Epithelial cell of proximal tubule (primary cell): ENCODE measurements around the gene PLA2R1. TPM values are rescaled to one million over a fixed set of nuclear protein-coding genes. Genes with fewer than 3 reads are reported as not detected.
"Not testable (repeated sequence)": the region's sequence is repeated elsewhere in the genome, so short reads cannot be mapped to it uniquely, and the experiment has no call there.

Source experiments
- DNase-seq: peaks from one replicate; pipeline ENCODE4 v3.0.0-alpha.2; 2011; ENCODE audit warnings: low read depth
- H3K4me3 ChIP-seq: 2 replicates; pipeline ENCODE4 v1.5.1; 2011; ENCODE audit warnings: low read depth, mild to moderate bottlenecking, low read length
- total RNA-seq: library from RNA; depleted of rRNA; stranded (reverse); fragments of >200 nt; gene quantifications from 2 replicates; pipeline ENCODE4 v1.2.3, GENCODE V29; 2015
- TF ChIP-seq, protein P1 (sequence below): conservative IDR thresholded peaks from 2 replicates; pipeline ENCODE4 v1.5.1; 2012; ENCODE audit warnings: low read depth, mild to moderate bottlenecking, low read length

Gene PLA2R1
- total RNA-seq, 1 donor from 2014 or later: 3.6 TPM

DNA sequence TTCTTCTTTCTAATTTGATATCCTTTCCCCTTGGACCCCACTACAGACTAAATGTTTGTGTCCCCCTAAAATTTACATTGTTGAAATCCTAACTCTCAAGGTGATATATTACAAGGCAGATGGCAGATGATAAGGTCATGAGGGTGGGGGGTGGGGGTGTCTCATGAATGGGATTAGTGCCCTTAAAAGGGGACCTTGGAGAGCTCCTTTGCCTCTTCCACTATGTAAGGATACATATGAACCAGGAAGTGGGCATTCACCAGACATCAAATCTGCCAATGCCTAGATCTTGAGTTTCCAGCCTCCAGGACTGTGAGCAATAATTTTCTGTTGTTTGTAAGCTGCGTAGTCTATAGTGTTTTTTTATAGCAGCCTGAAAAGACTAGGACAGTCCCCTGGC, 89.1 kb downstream of the PLA2R1 start:
- H3K4me3 ChIP-seq: no peak overlapping the region
- TF ChIP-seq, protein P1, sequence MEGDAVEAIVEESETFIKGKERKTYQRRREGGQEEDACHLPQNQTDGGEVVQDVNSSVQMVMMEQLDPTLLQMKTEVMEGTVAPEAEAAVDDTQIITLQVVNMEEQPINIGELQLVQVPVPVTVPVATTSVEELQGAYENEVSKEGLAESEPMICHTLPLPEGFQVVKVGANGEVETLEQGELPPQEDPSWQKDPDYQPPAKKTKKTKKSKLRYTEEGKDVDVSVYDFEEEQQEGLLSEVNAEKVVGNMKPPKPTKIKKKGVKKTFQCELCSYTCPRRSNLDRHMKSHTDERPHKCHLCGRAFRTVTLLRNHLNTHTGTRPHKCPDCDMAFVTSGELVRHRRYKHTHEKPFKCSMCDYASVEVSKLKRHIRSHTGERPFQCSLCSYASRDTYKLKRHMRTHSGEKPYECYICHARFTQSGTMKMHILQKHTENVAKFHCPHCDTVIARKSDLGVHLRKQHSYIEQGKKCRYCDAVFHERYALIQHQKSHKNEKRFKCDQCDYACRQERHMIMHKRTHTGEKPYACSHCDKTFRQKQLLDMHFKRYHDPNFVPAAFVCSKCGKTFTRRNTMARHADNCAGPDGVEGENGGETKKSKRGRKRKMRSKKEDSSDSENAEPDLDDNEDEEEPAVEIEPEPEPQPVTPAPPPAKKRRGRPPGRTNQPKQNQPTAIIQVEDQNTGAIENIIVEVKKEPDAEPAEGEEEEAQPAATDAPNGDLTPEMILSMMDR: no peak
- DNase-seq: no peak

DNA sequence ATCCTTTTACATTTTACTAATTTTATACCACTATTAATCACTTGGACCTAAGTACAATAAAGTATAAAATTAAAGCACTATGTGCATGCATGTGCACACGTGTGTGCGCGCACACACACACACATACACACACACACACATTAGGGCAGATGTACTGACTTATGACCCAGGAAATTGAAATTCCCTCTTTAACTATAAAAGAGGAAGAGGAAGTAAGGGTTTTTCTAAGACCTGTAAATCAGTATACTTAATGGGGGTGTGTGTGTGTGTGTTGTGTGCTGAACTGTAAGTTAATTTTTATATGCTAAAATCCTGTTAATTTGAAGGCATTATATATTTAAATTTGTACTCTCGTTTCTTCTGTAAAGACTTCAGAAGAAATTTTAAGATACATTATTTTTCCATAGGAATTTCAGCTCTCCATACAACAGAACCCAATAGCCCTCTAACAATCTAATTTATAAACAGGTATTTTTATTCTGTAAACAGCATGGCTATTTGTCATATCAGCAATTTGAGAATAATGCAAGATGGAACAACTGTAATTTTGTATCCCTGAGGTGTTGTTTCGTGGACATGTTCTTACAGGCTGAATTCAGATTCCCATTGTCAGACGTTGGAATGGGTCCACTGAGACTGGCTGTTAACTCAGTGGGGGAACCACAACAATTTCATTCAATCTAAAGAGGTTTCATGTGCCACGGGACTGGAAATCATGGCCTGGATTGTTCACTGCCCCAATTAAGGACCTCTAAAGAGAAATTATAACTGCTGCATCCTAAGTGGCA, 90.9 kb downstream of the PLA2R1 start:
- no peak overlapping the region for H3K4me3 ChIP-seq
- no peak for DNase-seq
- TF ChIP-seq, protein P1: no peak

DNA sequence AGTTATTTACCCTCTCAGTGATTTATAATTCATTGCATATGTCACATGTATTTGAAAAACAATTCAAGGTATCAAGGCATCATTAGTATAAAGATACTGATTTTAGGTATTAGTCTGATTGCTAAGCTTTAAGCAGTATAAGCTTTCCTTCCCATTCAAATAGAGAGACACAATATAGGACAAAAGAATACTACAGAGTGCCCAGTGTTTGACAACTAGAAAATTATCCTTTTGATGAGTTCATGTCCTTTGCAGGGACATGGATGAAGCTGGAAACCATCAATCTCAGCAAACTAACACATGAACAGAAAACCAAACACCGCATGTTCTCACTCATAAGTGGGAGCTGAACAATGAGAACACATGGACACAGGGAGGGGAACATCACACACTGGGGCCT, 91.9 kb downstream of the PLA2R1 start:
- H3K4me3 ChIP-seq, DNase-seq: not testable (repeated sequence)

DNA sequence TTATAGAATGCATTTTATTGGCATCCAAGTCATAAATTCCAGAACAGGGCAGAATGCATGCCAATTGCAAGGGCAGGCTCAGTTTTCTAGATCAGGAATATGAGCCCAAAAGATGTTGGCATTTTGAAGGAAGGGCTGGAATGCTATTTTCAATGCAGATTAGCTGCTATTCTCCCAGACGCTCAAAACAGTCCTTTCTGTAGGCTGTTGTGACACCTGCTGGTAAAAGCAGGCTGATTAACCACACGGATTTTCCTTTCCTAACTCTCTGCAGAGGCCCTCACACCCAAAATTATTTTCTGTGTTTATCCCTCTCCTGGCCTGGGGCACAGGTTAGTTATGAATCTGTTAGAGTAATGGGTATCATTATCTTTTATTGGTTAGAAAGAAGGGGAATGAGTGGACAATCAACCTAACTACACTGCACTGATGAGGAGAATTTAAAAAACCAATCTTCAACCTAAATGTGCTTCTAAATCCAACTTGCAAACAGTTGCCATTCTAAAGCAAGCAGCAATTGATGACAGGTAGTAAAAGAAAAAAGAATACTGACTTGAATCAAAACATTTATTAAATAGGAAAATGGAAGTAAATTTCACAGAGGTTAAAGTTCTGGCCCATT, 94.0 kb downstream of the PLA2R1 start:
- no peak overlapping the region for H3K4me3 ChIP-seq
- no peak for DNase-seq
- TF ChIP-seq, protein P1: peak; percentile 63

DNA sequence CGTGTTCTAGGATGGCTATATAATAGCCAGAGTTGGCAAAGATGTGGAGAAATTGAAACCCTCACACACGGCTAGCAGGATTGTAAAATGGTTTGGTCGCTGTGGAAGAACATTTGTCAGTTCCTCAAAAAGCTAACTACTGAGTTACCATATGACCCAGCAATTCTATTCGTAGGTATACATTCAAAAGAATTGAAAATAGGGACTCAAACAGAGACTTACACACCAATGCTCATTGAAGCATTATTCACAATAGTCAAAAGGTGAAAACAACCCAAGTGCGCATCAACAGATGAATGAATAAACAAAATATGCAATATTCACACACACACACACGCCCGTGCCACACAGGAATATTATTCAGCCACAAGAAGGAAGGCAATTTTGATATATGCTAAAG, 98.7 kb downstream of the PLA2R1 start:
- no peak overlapping the region for H3K4me3 ChIP-seq
- no peak for DNase-seq
- TF ChIP-seq, protein P1: no peak

DNA sequence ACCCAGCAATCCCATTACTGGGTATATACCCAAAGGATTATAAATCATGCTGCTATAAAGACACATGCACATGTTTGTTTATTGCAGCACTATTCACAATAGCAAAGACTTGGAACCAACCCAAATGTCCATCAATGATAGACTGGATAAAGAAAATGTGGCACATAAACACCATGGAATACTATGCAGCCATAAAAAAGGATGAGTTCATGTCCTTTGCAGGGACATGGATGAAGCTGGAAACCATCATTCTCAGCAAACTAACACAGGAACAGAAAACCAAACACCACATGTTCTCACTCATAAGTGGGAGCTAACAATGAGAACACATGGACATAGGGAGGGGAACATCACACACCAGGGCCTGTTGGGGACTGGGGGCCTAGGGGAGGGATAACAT, 99.9 kb downstream of the PLA2R1 start:
- DNase-seq, H3K4me3 ChIP-seq: not testable (repeated sequence)

DNA sequence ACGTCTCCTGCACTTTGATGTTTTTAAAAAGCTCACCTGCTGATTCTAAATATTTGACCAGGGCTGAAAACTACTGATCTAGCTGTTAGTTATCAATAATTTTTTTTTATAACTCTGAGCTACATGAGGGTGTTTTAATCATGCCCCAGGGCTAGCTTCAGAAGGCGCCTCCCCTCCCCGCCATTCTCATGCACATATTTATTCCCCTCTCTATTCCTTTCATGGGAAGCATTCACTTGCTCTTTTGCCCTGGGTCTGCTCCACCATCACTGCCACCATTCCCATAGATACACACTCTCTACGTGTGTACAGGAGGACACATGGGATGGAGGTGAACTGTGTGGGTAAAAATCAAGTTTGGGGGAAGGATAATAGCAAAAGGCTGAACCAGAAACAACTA, 101.0 kb downstream of the PLA2R1 start:
- TF ChIP-seq, protein P1: no peak
- no peak overlapping the region for H3K4me3 ChIP-seq
- no peak for DNase-seq

DNA sequence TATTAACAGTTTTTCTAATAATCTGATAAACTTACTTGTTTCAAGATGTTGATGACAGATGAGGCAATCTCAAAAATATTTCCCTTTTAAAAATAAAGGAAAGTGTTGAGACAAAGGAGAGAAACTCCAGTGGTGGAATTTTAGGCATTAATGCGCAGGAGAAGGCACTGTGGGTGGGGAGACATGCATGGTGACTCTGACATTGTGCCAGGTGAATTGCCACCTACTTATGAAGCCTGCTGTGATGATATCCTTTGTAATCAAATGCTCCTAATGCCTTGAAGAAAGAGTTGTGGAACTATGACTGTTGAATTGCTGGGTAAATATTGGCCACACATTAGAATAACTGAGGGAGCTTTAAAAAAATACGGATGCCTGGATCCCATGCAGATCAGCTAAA, 101.4 kb downstream of the PLA2R1 start:
- no peak for DNase-seq
- TF ChIP-seq, protein P1: no peak
- no peak overlapping the region for H3K4me3 ChIP-seq
